Measurements from ENCODE around the gene DENND2A.

DNA sequence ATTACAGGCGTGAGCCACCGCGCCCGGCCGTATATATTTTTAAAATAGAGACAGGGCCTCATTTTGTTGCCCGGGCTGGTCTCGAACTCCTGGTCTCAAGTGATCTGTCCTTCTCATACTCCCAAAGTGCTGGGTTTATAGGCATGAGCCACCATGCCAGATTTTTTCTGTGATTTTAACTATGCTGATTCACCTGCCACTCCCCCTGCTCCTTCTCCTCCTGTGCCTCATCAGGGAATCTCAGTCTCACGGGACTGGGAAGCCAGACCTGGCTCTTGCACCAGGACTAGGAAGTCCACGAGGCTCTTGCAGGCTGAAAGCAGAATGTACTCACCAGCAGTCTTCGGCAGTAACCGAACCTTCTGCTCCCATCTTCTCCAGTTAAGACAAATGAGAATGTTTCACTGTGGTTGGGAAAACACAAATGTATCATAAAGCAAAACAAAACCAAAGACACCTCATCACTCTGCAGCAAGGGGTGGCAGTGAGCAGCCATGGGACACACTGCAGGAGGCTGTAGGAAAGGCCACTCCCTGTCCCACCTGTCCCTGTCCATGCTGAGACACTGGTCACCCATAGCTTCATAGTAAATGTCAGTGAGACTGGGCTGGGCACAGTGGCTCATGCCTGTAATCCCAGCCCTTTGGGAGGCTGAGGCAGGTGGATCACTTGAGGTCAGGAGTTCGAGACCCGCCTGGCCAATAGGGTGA lies 82.6 kb downstream of the DENND2A start:
- TF ChIP-seq, protein P1, sequence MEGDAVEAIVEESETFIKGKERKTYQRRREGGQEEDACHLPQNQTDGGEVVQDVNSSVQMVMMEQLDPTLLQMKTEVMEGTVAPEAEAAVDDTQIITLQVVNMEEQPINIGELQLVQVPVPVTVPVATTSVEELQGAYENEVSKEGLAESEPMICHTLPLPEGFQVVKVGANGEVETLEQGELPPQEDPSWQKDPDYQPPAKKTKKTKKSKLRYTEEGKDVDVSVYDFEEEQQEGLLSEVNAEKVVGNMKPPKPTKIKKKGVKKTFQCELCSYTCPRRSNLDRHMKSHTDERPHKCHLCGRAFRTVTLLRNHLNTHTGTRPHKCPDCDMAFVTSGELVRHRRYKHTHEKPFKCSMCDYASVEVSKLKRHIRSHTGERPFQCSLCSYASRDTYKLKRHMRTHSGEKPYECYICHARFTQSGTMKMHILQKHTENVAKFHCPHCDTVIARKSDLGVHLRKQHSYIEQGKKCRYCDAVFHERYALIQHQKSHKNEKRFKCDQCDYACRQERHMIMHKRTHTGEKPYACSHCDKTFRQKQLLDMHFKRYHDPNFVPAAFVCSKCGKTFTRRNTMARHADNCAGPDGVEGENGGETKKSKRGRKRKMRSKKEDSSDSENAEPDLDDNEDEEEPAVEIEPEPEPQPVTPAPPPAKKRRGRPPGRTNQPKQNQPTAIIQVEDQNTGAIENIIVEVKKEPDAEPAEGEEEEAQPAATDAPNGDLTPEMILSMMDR (IDR thresholded peaks at IDR 0.05): no peak
- TF ChIP-seq POLR2A (IDR thresholded peaks at IDR 0.05): no peak
